ENCODE measurements around the gene LRRC49.

- no peak for TF ChIP-seq CTCF (IDR thresholded peaks at IDR 0.05)
- no peak for TF ChIP-seq POLR2A (IDR thresholded peaks at IDR 0.05)
Observed at GRCh38 chr15:70856177-70856883, 36.3 kb upstream of the LRRC49 start.

Data from heart left ventricle (tissue), 13 donors.